T-cell (primary cell): ENCODE results near the gene MIOX. TPM values are rescaled to one million over a fixed set of nuclear protein-coding genes. Genes with fewer than 3 reads are reported as not detected.

Source experiments
- ATAC-seq, 4 experiments: fragments of 200-7000 bp in 3 of 4; fragments of 150-1000 bp in 1 of 4; cut with Tn5 transposase; replicated peaks in 1 of 4; 1 replicate in 3 of 4; 2 replicates in 1 of 4; pipeline ENCODE4 v1.10.0; 2021; ENCODE audit warnings: moderate library complexity in 3 of 4, mild to moderate bottlenecking in 2 of 4, moderate number of reproducible peaks in 1 of 4
- CTCF ChIA-PET, 2 donors: fragments of 300-600 bp; sonication (Branson Sonifier 250); formaldehyde crosslinking; loops; one replicate each; lab custom pipeline; 2022; ENCODE audit warnings: antibody characterized with exemption in 2 of 2; lab: Charles Lee
- POLR2A ChIA-PET, 2 donors: fragments of 300-600 bp; sonication (Branson Sonifier 250); formaldehyde crosslinking; loops; one replicate each; lab custom pipeline; 2022; ENCODE audit warnings: antibody characterized with exemption in 2 of 2; lab: Charles Lee
- DNase-seq, 35 experiments: peaks; one replicate each; pipeline versions ENCODE4 v3.0.0 to v3.0.0-alpha.2; 2013 to 2023
- H3K27ac ChIP-seq: one replicate; pipeline ENCODE4 v1.5.1; 2013; ENCODE audit warnings: low read length
- H3K27me3 ChIP-seq, 2 experiments: replicated peaks in 1 of 2; 1 replicate in 1 of 2; 2 replicates in 1 of 2; pipeline versions ENCODE4 v1.6.1 to v1.7.0; 2013; ENCODE audit warnings: low read length in 1 of 2, mixed read lengths in 1 of 2; ENCODE audit not compliant: control insufficient read depth in 2 of 2, insufficient read depth in 2 of 2; ENCODE audit errors: extremely low read depth in 1 of 2
- H3K36me3 ChIP-seq, 2 donors: 1 replicate in 1 of 2; 2 replicates in 1 of 2; pipeline versions ENCODE4 v1.6.1 to v1.7.0; 2013; ENCODE audit warnings: low read length in 1 of 2; ENCODE audit not compliant: control insufficient read depth in 2 of 2, insufficient read depth in 1 of 2; ENCODE audit errors: extremely low read depth in 1 of 2
- H3K4me1 ChIP-seq, 2 experiments: 1 replicate in 1 of 2; 2 replicates in 1 of 2; pipeline versions ENCODE4 v1.6.1 to v1.7.0; 2013; ENCODE audit warnings: low read length in 2 of 2, mixed read lengths in 1 of 2; ENCODE audit not compliant: insufficient read depth in 2 of 2, control insufficient read depth in 1 of 2; ENCODE audit errors: extremely low read depth in 1 of 2
- H3K4me3 ChIP-seq, 2 donors: 1 replicate in 1 of 2; 2 replicates in 1 of 2; pipeline versions ENCODE4 v1.5.1 to v1.7.0; 2013; ENCODE audit warnings: mild to moderate bottlenecking in 2 of 2, low read length in 1 of 2, moderate library complexity in 1 of 2; ENCODE audit not compliant: control insufficient read depth in 1 of 2; ENCODE audit errors: extremely low read depth in 1 of 2
- H3K9me3 ChIP-seq: 2 replicates; pipeline ENCODE4 v1.7.0; 2013
- H3K27ac Mint-ChIP-seq, 2 donors: one replicate each; pipeline ENCODE4 v1.8.0; 2020 to 2021; ENCODE audit warnings: mild to moderate bottlenecking in 2 of 2, mixed read lengths in 2 of 2
- H3K27me3 Mint-ChIP-seq, 2 donors: one replicate each; pipeline ENCODE4 v1.8.0; 2021 to 2022; ENCODE audit warnings: mixed read lengths in 2 of 2
- H3K36me3 Mint-ChIP-seq: one replicate; pipeline ENCODE4 v1.8.0; 2021; ENCODE audit warnings: mixed read lengths
- H3K4me1 Mint-ChIP-seq, 3 donors: one replicate each; pipeline ENCODE4 v1.8.0; 2020 to 2022; ENCODE audit warnings: mixed read lengths in 3 of 3, mild to moderate bottlenecking in 1 of 3
- H3K4me3 Mint-ChIP-seq, 3 donors: one replicate each; pipeline ENCODE4 v1.8.0; 2020 to 2022; ENCODE audit warnings: mild to moderate bottlenecking in 3 of 3, mixed read lengths in 3 of 3, moderate library complexity in 3 of 3
- H3K9me3 Mint-ChIP-seq, 3 donors: one replicate each; pipeline ENCODE4 v1.8.0; 2020 to 2022; ENCODE audit warnings: mixed read lengths in 3 of 3
- WGBS: methylation state at CpG from one replicate; pipeline ENCODE4 v1.1.5; 2013; ENCODE audit warnings: missing lambda C conversion rate; ENCODE audit not compliant: insufficient coverage; 5-methylcytosine and 5-hydroxymethylcytosine counted together
- total RNA-seq, 35 experiments: library from RNA in 6 of 35; stranded (reverse) in 6 of 35; fragments of 120-200 nt in 1 of 35; gene quantifications; one replicate each; pipeline versions ENCODE4 v1.2.1 to v1.2.4 and lab custom pipeline; 2013 to 2026

MIOX gene
- total RNA-seq, 5 donors from 2014 or later (not counting 1 experiment from before 2014, with no cell fraction given): 0.36 to 0.70 (median 0.54) TPM; not detected in 1

- ATAC-seq: no peak
- WGBS: 90% methylated on average over 2 of the region's 21 CpGs
- no peaks in the 10 kb centered on the region for H3K9me3 ChIP-seq
- Mint-ChIP-seq H3K4me3 (peak overlapping the region; percentile 72 to 91 (median 75)), H3K27me3 (no peaks in the 10 kb centered on the region), H3K36me3 (peaks cover 15% of the 10 kb centered on the region), H3K4me1 (peaks cover 71 to 73% (median 71%) of the 10 kb centered on the region in 3 donors), H3K27ac (peak overlapping the region; percentile 97 to 98), H3K9me3 (no peaks in the 10 kb centered on the region)
- no peaks in the 10 kb centered on the region for H3K27me3 ChIP-seq
- CTCF ChIA-PET: interaction anchor here in 1 of 2 donors (0.6 kb wide), 1 partner anchor 149 kb away, joined by 5 read pairs; no protein-coding TSS in a partner anchor
- POLR2A ChIA-PET: interaction anchor here (0.5 to 1.0 kb wide), 2 partner anchors 32 to 273 kb away, joined by 3 to 5 read pairs; no protein-coding TSS in a partner anchor
- peak overlapping the region in 1 of 2 donors; percentile 46 for H3K4me3 ChIP-seq
- no peak for DNase-seq
- H3K36me3 ChIP-seq: peaks cover 3 to 18% of the 10 kb centered on the region in 2 donors
- peaks cover 42 to 85% of the 10 kb centered on the region in 2 experiments for H3K4me1 ChIP-seq
- H3K27ac ChIP-seq: peak overlapping the region; percentile 82
Observed at GRCh38 chr22:50471197-50471847, 15.3 kb upstream of the MIOX start.

- H3K27me3 Mint-ChIP-seq: no peaks in the 10 kb centered on the region
- H3K4me3 Mint-ChIP-seq: peak overlapping the region; percentile 72 to 92 (median 91)
- Histone ChIP-seq H3K36me3 (peaks cover 3 to 11% of the 10 kb centered on the region in 2 donors), H3K4me3 (peak overlapping the region in 1 of 2 donors; percentile 40), H3K27ac (peak overlapping the region; percentile 82), H3K27me3 (no peaks in the 10 kb centered on the region), H3K4me1 (peaks cover 42 to 79% of the 10 kb centered on the region in 2 experiments), H3K9me3 (no peaks in the 10 kb centered on the region)
- peaks cover 66 to 69% (median 67%) of the 10 kb centered on the region in 3 donors for H3K4me1 Mint-ChIP-seq
- ChIA-PET POLR2A (interaction anchor here in 1 of 2 donors (1.0 kb wide), 1 partner anchor 32 kb away, joined by 3 read pairs; no protein-coding TSS in a partner anchor), CTCF (interaction anchor here in 1 of 2 donors (1.2 kb wide), 1 partner anchor 54 kb away, joined by 5 read pairs; the partner anchor contains the start of gene SCO2)
- DNase-seq (no peak), ATAC-seq (no peak)
- peak overlapping the region; percentile 97 to 98 for H3K27ac Mint-ChIP-seq
- H3K36me3 Mint-ChIP-seq: peaks cover 9% of the 10 kb centered on the region
- 87% methylated on average over 5 of the region's 5 CpGs for WGBS
- no peaks in the 10 kb centered on the region for H3K9me3 Mint-ChIP-seq
Observed at GRCh38 chr22:50471962-50472361, 14.7 kb upstream of the MIOX start.

GRCh38 chr22:50473088-50473487, 13.6 kb upstream of the MIOX start:
- ChIA-PET CTCF (interaction anchor here in 1 of 2 donors (1.2 kb wide), 1 partner anchor 53 kb away, joined by 5 read pairs; the partner anchor contains the start of gene SCO2), POLR2A (no interaction called here)
- Mint-ChIP-seq H3K9me3 (no peaks in the 10 kb centered on the region), H3K4me1 (peaks cover 63 to 69% (median 63%) of the 10 kb centered on the region in 3 donors), H3K4me3 (peak overlapping the region; percentile 91 to 93 (median 92)), H3K36me3 (peaks cover 8% of the 10 kb centered on the region), H3K27ac (peak overlapping the region; percentile 97 to 98), H3K27me3 (no peaks in the 10 kb centered on the region)
- H3K9me3 ChIP-seq: no peaks in the 10 kb centered on the region
- peak overlapping the region; percentile 72 to 78 for H3K4me3 ChIP-seq
- DNase-seq: peak in 25 of 35 experiments; percentile 14 to 71 (median 38)
- peaks cover 1 to 3% of the 10 kb centered on the region in 2 donors for H3K36me3 ChIP-seq
- ATAC-seq: no peak
- H3K4me1 ChIP-seq: peaks cover 39 to 68% of the 10 kb centered on the region in 2 experiments
- peak overlapping the region; percentile 82 for H3K27ac ChIP-seq
- 83% methylated on average over 2 of the region's 6 CpGs for WGBS
- peaks cover 0 to 2% of the 10 kb centered on the region in 2 experiments for H3K27me3 ChIP-seq

- peaks cover 53 to 60% (median 54%) of the 10 kb centered on the region in 3 donors for H3K4me1 Mint-ChIP-seq
- H3K27me3 ChIP-seq: peaks cover 0 to 2% of the 10 kb centered on the region in 2 experiments
- no peaks in the 10 kb centered on the region for H3K9me3 ChIP-seq
- H3K27ac ChIP-seq: peak overlapping the region; percentile 41
- no peak for ATAC-seq
- H3K27me3 Mint-ChIP-seq: no peaks in the 10 kb centered on the region
- H3K4me1 ChIP-seq: peaks cover 34 to 58% of the 10 kb centered on the region in 2 experiments
- POLR2A ChIA-PET: no interaction called here
- H3K9me3 Mint-ChIP-seq: no peaks in the 10 kb centered on the region
- H3K36me3 Mint-ChIP-seq: peaks cover 8% of the 10 kb centered on the region
- DNase-seq: peak in 2 of 35 experiments; percentile 26 to 43
- CTCF ChIA-PET: interaction anchor here in 1 of 2 donors (0.9 kb wide), 1 partner anchor 52 kb away, joined by 4 read pairs; the partner anchor contains the start of gene SCO2
- H3K27ac Mint-ChIP-seq: peak overlapping the region; percentile 97 to 98
- peaks cover 0 to 3% of the 10 kb centered on the region in 2 donors for H3K36me3 ChIP-seq
- peak overlapping the region; percentile 72 to 78 for H3K4me3 ChIP-seq
- WGBS: under 1% methylated on average over 42 of the region's 62 CpGs
- H3K4me3 Mint-ChIP-seq: peak overlapping the region; percentile 91 to 93 (median 92)
Observed at GRCh38 chr22:50473855-50474671, 12.6 kb upstream of the MIOX start.

- peak within 1 kb of the TSS; percentile 72 to 78 for H3K4me3 ChIP-seq
- H3K27ac ChIP-seq: peak within 1 kb of the TSS; percentile 65
- peak within 1 kb of the TSS; percentile 91 to 93 (median 92) for H3K4me3 Mint-ChIP-seq
- peaks cover 8% of the 10 kb centered on the region for H3K36me3 Mint-ChIP-seq
- WGBS: 3% methylated on average over 97 of the region's 97 CpGs
- DNase-seq: peak; percentile 70 to 93 (median 81)
- H3K9me3 ChIP-seq: no peaks in the 10 kb centered on the region
- peaks cover 0 to 3% of the 10 kb centered on the region in 2 donors for H3K36me3 ChIP-seq
- POLR2A ChIA-PET: no interaction called here
- peak within 1 kb of the TSS; percentile 97 to 98 for H3K27ac Mint-ChIP-seq
- CTCF ChIA-PET: no interaction called here
- peaks cover 0 to under 1% of the 10 kb centered on the region in 2 donors for H3K27me3 Mint-ChIP-seq
- peaks cover 0 to 2% of the 10 kb centered on the region in 2 experiments for H3K27me3 ChIP-seq
- H3K4me1 Mint-ChIP-seq: peaks cover 46 to 51% (median 49%) of the 10 kb centered on the region in 3 donors
- no peaks in the 10 kb centered on the region for H3K9me3 Mint-ChIP-seq
- peaks cover 34 to 49% of the 10 kb centered on the region in 2 experiments for H3K4me1 ChIP-seq
- ATAC-seq: peak; percentile 70 to 74 (median 72)
Observed at GRCh38 chr22:50474710-50475651, 11.7 kb upstream of the MIOX start, which contains the start of gene SBF1. TSS of gene SBF1 (minus strand) at chr22:50475035. CDS start at chr22:50474840, 195 bp downstream.
